Nephron (organoid): ENCODE results near the gene INAFM2.

Source experiments
- H3K27ac Mint-ChIP-seq, 3 experiments: 2 replicates each; pipeline ENCODE4 v1.8.0; 2020; ENCODE audit warnings: mixed read lengths in 3 of 3, mild to moderate bottlenecking in 2 of 3, moderate library complexity in 1 of 3
- H3K27me3 Mint-ChIP-seq: 2 replicates; pipeline ENCODE4 v1.8.0; 2021; ENCODE audit warnings: low read depth, mild to moderate bottlenecking, moderate library complexity, mixed read lengths
- H3K36me3 Mint-ChIP-seq: 2 replicates; pipeline ENCODE4 v1.8.0; 2020; ENCODE audit warnings: low read depth, mixed read lengths
- H3K4me1 Mint-ChIP-seq: 2 replicates; pipeline ENCODE4 v1.8.0; 2020; ENCODE audit warnings: mixed read lengths
- H3K4me3 Mint-ChIP-seq, 3 experiments: 2 replicates each; pipeline ENCODE4 v1.8.0; 2020; ENCODE audit warnings: mild to moderate bottlenecking in 3 of 3, mixed read lengths in 3 of 3, moderate library complexity in 2 of 3
- H3K9me3 Mint-ChIP-seq: 2 replicates; pipeline ENCODE4 v1.8.0; 2020; ENCODE audit warnings: mixed read lengths
- TF ChIP-seq, protein P1 (sequence below), 3 experiments: fragments of 200-600 bp; sonication (generic); IDR thresholded peaks; one replicate each; pipeline ENCODE4 v1.5.0; 2021; ENCODE audit warnings: antibody characterized with exemption in 3 of 3; ENCODE audit not compliant: unreplicated experiment in 3 of 3

The INAFM2 gene

GRCh38 chr15:40357246-40357645 lies 33.8 kb downstream of the INAFM2 start:
- peaks cover 49% of the 10 kb centered on the region for H3K27me3 Mint-ChIP-seq
- H3K36me3 Mint-ChIP-seq, result no peaks in the 10 kb centered on the region
- H3K4me1 Mint-ChIP-seq, result peaks cover 25% of the 10 kb centered on the region
- TF ChIP-seq, protein P1, sequence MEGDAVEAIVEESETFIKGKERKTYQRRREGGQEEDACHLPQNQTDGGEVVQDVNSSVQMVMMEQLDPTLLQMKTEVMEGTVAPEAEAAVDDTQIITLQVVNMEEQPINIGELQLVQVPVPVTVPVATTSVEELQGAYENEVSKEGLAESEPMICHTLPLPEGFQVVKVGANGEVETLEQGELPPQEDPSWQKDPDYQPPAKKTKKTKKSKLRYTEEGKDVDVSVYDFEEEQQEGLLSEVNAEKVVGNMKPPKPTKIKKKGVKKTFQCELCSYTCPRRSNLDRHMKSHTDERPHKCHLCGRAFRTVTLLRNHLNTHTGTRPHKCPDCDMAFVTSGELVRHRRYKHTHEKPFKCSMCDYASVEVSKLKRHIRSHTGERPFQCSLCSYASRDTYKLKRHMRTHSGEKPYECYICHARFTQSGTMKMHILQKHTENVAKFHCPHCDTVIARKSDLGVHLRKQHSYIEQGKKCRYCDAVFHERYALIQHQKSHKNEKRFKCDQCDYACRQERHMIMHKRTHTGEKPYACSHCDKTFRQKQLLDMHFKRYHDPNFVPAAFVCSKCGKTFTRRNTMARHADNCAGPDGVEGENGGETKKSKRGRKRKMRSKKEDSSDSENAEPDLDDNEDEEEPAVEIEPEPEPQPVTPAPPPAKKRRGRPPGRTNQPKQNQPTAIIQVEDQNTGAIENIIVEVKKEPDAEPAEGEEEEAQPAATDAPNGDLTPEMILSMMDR (IDR thresholded peaks at IDR 0.05; ENCODE audit: unreplicated experiment in 3 of 3), result no peak
- H3K4me3 Mint-ChIP-seq, result peak overlapping the region; percentile 52 to 84 (median 82)
- H3K27ac Mint-ChIP-seq, result no peak overlapping the region
- no peaks in the 10 kb centered on the region for H3K9me3 Mint-ChIP-seq

DNA sequence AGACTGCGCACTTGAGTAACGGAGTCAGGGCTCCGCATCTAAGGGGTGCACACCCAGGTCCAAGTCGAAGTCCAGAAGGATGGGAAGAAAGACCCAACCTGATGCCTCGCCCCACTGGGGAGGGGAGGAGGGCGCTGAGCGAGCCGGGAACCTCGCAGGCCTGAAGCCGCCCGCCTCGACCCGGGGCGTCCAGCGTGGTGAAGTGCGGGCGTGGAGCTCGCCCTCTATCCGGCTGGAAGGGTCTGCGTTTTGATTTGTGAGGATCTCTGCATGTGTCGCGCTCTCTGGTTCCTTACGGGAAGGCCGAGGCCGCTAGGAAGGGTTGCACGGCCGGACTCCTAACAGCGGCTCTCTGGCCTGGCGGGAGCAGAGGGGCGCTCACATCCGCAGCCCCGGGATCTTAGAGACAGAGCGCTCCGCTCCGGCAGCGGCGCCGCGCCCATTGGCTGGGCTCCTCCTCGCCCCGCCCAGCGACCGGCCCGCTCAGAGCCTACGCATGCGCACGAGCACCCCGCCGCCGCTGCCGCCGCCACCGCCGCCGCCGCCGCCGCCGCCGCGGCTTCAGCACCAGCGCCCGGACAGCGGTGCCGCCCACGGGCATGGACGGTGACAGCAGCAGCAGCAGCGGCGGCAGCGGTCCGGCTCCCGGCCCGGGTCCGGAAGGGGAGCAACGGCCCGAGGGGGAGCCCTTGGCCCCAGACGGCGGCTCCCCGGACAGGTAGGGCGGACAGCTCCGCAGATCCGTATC lies 34.4 kb downstream of the INAFM2 start, which contains the start of gene DISP2:
Gene DISP2 (plus strand): TSS at position 497 of the 748 bp plus-strand sequence. CDS start 103 bp downstream, at position 600.
- Mint-ChIP-seq H3K27me3 (peaks cover 53% of the 10 kb centered on the region), H3K27ac (no peak within 1 kb of the TSS), H3K4me1 (peaks cover 25% of the 10 kb centered on the region), H3K4me3 (peak within 1 kb of the TSS; percentile 82 to 85 (median 84)), H3K9me3 (no peaks in the 10 kb centered on the region), H3K36me3 (no peaks in the 10 kb centered on the region)
- TF ChIP-seq, protein P1 (IDR thresholded peaks at IDR 0.05; ENCODE audit: unreplicated experiment in 3 of 3), result no peak

- Mint-ChIP-seq H3K4me1 (peaks cover 22% of the 10 kb centered on the region), H3K4me3 (peak overlapping the region; percentile 79 to 85 (median 84)), H3K9me3 (no peaks in the 10 kb centered on the region), H3K27me3 (peaks cover 51% of the 10 kb centered on the region), H3K27ac (no peak overlapping the region), H3K36me3 (no peaks in the 10 kb centered on the region)
- TF ChIP-seq, protein P1 (IDR thresholded peaks at IDR 0.05; ENCODE audit: unreplicated experiment in 3 of 3), result no peak
Measured at GRCh38 chr15:40358471-40359353, 35.2 kb downstream of the INAFM2 start.

DNA sequence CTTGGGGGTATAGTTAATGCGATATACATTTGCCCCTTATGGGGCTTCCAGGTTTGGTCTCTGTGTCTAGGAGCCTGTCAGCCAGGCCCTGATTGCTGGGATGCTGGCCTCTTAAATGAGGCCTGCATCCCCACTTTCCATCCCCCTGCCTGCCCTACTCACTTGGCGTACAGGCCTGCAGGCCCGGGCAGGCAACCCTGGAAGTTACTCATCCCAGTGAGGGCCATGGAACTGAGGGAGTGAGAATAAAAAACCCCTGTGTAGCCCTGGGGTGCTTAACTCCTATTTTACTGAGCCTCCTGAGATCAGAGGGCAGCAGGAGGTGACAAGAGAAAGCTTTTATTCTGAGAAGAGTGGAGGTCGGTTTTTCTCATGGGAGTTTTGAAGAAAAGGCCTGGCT lies 36.5 kb downstream of the INAFM2 start:
- peak overlapping the region; percentile 79 to 85 (median 84) for H3K4me3 Mint-ChIP-seq
- no peak overlapping the region for H3K27ac Mint-ChIP-seq
- TF ChIP-seq, protein P1 (IDR thresholded peaks at IDR 0.05; ENCODE audit: unreplicated experiment in 3 of 3), result no peak
- H3K4me1 Mint-ChIP-seq, result peaks cover 10% of the 10 kb centered on the region
- H3K36me3 Mint-ChIP-seq, result no peaks in the 10 kb centered on the region
- H3K27me3 Mint-ChIP-seq, result peaks cover 61% of the 10 kb centered on the region
- no peaks in the 10 kb centered on the region for H3K9me3 Mint-ChIP-seq

GRCh38 chr15:40361640-40362039 lies 38.1 kb downstream of the INAFM2 start:
- Mint-ChIP-seq H3K27me3 (peaks cover 72% of the 10 kb centered on the region), H3K9me3 (no peaks in the 10 kb centered on the region), H3K27ac (no peak overlapping the region), H3K4me3 (no peak overlapping the region), H3K36me3 (no peaks in the 10 kb centered on the region), H3K4me1 (peaks cover 11% of the 10 kb centered on the region)
- TF ChIP-seq, protein P1 (IDR thresholded peaks at IDR 0.05; ENCODE audit: unreplicated experiment in 3 of 3), result no peak
